ENCODE data around the gene HID1.
A peak's percentile ranks its signal among the peaks of the same experiment; 100 is the strongest.

The HID1 gene

DNA sequence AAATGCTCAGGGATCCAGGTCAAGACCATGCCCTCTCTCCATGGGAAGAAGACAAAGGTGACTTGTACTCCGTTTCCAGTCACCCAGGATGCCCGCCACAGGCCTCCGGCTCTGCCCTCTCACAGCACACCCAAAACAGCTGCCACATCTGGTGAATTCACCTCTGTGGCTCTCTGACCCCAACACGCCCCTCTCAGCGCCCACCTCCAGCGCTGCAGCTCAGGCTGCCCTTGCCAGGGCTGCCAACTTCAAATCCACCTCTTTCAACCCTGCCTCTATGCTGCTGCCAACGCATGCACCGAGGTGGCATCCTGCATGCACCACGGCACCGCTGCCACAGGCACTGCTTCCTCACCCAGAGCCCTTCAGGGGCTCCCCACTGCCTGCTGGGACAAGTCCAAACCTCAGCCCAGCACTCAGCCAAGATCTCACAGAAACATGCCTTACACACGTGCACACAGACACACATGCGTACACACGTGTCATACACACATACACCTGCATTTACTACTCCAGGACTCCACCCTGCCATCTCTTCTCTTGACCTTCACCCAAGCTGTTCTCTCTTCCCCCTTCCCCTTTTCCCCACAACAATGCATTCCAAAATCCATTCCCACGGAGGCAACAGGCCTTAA is 7.5 kb downstream of the HID1 start:
- DNase-seq: no peak

DNA sequence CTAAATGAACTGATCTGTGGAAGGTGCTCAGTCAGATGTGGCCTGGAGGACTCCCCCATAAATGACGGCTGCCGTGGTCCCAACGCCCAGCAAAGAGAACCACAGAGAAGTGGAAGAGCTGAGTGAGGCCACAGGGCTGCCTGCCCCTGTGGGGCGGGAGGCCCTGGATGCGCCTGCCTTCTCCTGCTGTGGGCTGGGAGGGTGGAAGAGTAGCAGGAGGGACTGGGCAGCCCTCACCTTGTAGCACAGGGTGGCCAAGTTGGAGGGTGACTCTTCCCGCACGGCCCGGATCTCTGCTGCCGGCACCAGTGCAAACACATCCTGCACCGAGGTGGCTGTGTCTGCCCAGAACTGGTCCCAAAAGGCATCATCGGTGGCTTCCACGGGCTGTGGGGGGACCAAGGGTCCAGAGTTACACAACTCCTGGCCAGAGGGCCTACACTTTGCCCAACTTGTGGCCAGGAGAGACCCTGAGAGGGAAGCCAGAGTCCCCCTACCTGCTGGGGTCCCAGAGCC is 8.3 kb downstream of the HID1 start:
- DNase-seq: no peak

DNA sequence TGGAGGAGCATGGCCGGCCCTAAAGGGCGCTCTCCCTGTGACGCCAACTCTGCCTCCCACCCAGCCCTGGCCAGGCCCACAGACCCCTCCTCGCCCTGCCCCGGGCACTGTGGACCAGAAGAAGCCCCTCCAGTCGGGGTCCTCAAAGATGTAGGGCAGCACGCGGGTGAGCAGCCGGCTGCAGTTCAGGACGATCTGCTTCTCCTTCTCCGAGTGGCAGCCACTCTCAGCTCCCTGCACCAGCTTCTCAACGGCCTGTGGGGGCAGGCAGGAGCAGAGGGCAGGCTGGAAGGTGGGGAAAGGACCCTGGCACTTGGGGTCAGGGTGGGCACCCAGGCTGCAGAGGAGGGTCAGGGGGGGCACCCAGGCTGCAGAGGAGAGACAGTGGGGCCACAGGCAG is 8.9 kb downstream of the HID1 start:
- no peak for DNase-seq

DNA sequence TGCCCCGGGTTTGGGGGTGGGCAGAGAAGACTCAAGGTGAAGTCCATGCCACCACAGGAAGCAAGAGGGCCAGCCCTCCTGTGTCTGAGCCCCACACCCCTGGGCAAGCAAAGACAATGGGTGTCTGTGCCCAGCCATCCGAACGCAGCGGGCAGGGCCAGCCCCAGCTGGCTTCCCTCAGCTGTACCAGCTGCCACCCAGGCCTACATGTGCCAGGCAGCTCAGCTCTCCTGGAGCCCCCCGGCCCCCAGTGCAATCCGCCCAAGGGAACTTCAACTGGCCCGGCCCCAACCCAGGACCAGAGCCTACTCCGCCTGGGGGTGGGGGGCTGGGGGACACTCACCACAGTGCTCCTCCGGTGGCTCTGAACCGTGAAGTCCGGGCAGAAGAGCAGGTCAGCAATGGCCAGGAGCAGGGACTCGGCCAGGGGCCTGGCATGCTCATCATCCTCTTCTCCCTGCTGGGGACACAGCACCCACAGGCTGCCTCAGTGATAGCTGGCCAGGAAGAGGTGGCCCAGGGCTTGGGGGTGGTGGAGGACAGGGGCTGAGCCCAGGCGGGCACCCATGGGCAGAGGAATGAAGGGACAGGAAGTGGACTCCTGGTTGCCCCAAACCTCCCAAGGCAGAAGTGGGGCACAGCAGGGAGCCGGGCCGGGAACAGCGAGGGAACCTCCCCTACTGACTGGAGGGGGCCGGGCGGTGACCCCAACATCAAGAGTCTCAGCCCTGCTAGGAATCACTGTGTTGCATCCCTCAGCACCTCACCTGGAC is 9.8 kb downstream of the HID1 start:
- DNase-seq: no peak

DNA sequence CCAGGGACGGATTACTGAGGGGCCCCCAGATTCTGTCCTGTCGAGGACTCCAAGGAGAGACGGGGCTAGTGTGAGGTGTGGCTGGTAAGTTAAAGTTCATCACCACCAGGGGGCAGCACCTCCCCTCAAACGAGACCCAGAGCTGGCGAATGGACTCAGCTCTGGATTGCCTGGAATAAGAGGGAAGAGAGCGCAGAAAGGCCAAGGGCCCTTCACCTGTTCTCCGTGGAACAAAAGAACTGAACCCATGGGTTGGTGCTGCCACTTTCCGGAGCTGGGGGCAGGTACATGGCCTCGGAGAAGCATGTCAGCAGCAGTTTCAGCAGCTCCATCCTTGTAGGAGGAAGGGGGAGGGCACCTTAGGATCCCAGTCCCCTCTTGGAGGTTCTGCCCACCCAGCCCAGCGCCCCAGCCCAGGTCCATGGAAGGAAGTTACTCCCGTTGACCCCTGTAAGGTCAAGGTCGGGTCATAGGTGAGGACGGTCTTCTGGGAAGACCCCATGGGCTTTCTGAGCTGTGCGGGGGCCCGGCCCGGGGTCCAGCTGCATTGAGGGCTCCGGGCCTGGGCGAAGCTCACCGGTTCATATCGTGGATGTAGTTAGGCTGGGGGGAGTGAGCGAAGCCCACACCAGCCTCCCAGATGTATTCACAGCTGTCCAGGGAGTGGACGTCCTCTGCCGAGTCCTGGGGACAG is 10.8 kb downstream of the HID1 start:
- peak; percentile 76 for DNase-seq

DNA sequence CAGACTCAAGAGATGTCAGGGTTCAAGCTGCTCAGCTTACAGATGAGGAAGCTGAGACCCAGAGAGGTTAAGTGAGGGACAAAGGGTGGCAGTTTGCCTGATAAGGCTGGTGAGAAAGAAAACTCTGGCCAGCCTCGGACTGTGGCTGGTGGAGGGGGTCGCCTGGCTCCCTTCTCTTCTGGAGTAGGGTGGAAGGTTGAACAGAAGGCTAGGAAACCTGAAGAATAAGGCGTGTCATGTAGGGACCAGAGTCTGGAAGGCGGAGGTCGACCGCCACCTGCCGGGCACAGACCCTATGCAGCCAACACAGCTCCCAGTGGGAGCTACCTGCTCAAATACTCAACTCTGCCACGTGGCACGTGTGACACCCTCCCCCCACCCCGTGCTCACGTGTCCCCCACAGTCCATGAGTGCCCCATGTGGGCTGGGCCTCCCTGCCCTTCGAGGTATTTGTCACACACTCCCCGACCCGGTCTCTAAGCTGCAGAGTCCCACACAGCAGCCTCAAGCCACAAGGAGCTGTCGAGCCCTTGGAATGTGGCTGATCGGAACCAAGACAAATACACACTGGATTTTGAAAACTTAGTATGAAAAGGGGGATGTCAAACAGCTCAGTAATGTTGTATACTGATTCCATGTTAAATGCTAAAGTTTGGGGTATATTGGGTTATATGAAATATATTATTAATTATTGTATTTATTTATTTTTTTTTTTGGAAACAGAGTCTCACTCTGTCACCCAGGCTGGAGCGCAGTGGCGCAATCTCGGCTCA is 11.8 kb downstream of the HID1 start:
- DNase-seq: peak; percentile 19

DNA sequence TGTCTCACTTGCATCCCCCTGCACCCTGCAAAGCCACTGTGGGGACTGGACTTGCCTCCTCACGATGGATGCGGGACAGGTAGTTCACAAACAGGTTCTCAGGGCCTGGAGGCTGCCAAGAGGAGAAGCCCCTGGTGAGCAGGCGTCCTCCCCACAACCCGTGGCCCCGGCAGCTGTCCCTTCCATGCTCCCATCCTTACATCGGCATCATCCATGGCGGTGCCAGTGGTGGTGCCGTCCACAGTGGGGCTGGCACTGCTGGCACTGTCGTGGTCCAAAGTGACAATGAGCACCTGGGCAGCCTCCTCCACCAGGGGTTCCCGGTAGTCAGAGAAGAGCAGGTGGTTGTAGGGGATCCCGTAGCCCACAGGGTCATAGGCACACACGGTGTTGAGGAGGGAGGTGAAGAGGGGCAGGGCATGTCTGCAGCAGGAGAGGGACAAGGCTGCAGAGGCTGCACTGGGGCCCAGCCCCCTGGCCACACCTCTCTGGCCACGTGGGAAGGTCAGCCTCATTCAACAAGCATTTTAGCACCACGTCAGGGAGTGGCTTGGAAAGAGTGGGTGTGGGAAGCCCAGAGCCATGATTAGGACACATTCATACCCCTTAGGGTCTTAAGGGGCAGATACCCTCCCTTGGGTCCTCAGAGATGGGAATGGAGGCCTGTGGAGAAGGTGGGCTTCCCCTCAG is 12.6 kb downstream of the HID1 start:
- no peak for DNase-seq

DNA sequence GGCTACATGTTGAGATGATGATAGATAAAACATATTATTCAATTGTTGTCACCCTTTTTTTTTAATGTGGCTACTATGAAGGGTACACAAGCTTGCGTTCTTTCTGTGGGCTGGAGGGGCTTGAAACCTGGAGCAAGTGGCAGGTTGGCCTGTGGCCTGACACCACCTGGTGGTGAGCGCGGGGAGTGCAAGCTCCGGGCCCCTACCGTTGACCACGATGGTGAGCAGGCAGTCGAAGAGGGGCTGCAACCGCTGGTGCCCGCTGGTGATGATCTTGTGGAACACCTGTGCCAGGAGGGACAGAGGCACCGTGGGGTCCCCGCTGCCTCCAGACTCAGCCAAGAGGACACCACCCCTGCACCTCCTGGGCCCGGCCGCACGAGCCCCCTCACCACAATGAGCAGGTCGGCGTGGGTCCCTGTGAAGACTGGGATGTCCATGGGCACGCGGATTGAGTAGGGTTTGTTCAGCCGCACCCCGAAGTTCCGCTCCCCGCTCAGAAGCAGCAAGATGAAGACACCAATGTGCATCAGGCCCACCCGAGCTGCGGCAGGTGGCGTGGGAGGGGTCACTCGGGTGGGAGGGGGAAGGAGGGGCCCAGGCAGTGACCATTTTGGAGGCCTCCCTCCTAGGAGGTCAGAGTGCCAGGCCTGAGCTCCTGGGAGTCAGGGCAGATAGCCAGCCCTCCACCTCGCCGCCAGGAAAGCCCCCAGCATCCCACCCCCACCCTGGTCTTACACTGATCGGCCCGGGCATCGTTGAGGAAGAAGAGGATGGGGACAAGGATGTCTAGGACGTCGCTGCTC is 14.4 kb downstream of the HID1 start:
- peak; percentile 61 for DNase-seq

DNA sequence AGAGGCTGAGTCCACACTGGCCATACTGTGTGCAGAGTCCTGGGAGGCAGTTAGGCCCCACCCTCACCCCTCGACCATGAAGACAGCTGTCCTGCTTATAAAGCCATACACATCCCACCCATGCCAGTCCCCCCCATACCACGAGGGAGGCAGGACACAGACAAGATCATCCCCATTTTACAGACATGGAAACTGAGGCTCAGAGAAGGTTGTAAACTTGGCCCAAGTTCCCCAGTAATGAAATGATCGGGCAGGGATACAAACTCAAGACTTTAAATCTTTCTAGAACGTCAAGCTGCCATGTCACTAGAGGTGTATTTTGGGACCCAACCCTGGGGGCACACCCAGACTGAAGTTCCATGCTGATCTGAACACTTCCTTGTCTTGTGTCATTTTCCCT is 16.5 kb downstream of the HID1 start:
- DNase-seq: no peak

DNA sequence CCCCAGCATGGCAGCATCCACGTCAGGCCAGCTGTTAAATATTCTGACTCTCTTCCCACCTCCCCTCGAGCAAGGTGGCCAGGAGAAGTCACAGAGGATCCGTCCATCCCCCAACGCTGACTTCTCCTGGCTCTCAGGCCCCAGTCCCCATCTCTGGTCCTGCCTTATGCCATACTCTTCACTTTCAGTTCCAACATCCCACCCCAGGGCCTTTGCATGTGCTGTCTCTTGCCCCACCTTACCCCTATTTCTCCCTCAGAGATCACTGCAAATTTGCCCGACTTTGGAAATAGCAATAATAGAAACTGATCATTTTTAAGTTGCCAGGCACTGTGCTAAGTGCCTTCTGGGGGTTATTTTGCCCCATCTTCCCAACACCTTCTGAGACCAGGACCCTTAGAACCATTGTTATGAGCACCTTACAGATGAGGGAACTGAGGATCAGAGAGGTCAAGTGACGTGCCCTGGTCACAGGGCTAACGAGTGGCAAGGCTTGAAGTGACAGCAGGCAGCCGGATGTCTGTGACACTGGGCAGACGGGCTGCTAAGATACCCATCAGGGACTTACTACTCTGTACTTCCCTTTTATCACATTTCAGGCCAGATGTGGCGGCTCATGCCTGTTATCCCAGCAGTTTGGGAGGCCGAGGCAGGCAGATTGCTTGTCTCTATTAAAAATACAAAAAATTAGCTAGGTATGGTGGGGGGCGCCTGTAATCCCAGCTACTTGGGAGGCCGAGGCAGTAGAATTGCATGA is 17.7 kb downstream of the HID1 start:
- no peak for DNase-seq

DNA sequence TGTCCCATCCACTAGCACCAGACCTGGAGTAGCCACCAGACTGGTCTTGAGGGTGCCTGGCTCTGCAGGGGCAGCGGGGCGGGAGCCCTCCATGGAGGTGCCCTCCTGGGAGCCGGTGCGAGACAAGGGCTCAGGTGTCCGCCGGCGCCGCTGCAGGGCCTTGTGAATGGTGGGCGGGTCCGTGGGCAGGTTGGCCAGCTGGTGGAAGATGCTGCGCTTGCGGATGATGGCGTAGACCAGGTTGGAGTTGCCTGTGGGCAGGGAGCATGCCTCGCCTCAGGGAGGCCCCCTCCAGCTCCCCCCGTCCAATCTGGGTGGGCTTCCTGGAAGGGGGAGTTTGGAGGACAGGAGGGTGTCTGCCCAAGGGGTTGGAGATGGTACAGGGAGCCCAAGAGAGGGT is 18.4 kb downstream of the HID1 start:
- no peak for DNase-seq

DNA sequence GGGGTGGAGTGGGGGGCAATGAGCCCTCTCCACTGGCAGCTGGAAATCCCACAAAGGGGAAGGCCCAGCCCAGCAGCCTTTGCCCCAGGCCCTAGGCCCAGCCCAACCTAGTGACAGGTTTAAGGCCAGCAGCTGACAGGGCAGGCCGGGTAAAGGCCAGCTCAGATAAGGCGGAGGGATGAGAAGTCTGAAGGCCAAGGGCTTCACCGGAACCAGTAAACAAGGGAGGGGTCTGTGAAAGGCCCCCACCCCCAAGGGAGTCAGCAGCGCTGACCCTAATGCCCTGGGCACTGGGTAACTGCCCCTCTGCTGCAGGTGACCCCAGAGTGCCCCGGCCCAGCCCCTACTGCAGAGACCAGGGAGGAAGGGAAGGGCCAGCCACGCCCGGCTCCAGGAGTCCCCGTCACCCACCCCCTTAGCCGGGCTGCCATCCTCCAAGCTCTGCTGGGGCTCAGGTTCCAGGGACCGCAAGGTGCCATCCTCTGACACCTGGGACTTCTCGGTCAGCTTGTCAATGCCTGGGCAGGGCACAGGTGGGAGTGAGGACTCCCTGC is 19.3 kb downstream of the HID1 start:
- DNase-seq: no peak

DNA sequence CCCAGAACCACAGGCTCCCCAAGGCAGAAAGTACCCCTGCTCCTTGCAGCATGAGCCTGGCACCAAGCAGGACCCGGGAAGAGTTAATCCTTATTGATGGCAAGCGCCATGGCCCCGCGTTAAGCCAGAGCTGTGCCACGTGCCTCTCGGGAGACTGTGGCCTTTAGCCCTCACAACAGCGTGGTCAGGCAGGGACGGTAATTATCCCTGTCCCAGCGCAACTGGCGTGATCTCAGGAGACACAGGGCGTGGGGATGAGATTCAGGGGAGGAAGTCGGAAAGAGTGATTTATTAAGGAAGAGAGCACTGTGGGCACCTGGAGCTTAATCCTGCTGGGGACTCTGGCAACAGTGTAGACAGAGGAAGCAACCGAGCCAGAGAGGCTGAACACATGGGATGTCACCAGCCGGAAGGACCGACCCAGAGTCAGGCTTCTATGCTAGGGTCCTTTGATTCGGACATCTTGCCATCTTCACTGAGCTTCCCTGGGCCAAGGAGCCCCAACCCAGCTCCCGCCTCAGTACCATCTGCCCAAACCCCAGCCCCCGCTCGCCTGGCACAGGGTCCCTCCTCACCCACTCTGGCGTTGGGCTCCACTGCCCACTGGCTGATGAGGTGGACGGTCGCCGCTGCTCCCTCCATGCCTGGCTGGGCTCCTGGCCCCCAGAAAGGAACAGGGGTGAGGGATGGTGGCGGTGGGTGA is 20.0 kb downstream of the HID1 start:
- no peak for DNase-seq

DNA sequence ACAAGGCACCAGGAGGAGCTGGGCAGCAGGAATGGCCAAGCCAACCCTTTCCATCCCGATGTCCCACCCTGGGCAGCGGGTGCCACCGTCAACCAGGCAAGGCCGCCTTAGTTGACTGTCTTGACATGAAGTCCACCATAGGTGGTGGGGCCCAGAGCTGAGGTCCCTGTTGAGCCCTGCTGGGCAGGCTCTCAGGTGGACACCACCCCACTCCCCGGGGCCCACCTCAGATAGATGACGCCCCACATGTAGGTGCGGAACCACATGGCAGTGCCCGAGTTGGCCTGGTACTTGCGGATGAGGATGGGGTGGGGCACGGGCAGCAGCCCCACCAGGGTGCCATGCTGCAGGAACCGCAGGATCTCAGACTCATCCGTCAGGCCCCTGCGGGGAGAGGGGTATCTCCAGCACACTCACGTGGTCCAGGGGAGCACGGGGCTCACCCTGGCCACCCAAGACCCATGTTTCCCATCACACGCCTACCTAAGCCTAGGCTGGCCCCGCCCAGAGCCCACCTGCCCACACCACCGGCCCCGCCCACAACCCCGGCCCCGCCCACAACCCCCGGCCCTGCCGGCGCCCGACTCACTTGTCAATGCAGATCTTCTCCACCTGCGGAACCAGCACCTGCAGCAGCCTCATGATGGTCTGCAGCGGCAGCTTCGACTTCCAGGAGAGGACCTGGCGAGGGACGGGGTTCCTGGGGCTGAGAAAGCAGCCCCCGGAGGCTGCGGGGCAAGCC is 20.7 kb downstream of the HID1 start:
- DNase-seq: no peak

DNA sequence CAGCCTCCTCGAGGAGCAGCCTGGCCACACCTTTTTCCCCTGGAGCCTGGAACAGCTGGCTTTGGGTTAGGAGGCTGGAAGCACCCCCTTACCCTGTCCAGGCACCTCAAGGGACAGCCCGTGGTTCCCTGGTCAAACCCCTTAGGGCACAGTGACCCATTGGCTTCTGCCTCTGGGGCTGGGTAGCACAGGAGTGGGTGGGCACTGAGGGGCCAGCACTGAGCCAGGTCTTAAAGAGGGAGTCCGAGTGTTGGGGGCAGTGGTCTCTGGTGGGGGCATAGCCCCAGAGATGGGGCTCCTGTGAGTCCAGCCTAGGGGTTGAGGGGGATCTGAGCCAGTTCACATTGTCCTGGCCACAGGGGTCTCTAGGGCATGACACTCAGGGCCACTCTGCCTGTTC is 21.5 kb downstream of the HID1 start:
- DNase-seq: no peak

DNA sequence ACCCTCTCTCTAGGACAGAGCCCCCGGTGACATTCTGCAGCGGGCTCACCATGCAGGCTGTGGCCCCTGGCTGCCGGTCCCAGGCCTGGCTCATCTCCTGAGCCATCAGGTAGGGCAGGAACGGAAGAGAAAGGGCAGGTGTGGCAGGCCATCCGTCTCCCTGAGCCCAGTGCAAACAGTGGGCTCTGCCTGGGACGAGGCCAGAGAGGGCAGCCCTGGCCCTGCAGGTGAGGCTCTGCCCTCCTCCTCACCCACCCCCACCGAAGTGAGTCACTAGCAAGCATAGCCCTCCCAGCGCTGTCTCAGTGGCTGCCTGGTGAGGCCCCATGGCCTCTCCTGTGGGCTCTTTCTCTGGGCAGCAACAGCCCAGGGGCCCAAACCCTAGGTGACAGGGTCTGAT is 22.4 kb downstream of the HID1 start:
- DNase-seq: no peak

DNA sequence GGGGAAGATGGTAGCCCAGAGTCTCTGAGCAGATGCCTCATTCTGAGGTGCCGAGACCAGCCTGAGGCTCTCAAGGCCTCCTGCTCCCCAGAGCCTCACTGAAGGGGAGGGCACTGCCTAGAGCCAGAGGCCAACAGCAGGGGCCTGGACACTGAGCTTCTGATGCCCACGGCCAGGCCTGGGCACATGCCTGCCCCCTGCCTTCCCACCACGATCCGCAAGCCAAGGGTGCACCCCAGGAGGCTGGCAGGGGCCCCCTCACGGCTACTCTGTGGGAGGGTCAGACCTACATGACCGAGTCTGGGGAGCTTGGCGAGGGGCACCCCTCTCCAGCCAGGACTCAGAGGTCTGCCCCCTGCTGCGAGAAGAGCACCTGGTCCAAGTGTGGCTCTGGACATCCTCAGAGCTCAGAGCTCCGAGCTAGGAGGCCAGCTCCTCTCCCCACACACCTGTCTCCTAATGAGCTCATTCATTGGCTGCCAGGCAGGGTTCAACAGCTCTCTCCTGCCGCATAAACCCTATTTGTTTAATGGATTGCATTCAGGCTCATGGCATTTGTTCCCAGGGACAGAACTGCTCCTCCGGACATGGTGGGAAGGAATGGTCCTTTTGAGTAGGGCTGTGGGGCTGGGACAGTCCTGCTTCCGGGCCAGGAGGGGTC is 23.0 kb downstream of the HID1 start:
- DNase-seq: no peak

DNA sequence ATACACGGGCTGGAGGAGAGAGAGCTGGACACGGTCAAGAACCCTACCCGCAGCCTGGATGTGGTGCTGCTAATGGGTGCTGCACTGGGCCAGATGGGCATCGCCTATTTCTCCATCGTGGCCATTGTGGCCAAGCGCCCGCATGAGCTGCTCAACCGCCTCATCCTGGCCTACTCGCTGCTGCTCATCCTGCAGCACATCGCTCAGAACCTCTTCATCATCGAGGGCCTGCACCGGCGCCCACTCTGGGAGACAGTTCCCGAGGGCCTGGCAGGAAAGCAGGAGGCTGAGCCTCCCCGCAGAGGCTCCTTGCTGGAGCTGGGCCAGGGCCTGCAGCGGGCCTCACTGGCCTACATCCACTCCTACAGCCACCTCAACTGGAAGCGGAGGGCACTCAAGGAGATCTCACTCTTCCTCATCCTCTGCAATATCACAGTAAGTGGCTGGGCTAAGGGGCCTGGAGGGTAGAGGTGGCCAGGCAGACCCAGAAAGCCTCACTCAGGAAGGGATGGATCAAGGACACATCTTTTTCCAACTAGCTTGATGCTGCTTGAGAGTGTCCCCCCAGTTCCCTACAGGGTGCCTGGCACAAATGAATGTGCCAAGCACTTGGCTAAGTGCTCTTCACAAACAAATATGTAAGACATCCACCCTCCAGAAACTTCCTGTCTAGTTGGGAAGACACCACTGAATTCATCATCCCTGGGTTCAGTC is 25.4 kb downstream of the HID1 start:
- DNase-seq: no peak

All from inflammatory macrophage treated with lipopolysaccharide for 4 hours (primary cell).